Measurements from ENCODE around the gene SEMG2. TPM values are rescaled to one million over a fixed set of nuclear protein-coding genes. Genes with fewer than 3 reads are reported as not detected.

SEMG2 gene, protein sequence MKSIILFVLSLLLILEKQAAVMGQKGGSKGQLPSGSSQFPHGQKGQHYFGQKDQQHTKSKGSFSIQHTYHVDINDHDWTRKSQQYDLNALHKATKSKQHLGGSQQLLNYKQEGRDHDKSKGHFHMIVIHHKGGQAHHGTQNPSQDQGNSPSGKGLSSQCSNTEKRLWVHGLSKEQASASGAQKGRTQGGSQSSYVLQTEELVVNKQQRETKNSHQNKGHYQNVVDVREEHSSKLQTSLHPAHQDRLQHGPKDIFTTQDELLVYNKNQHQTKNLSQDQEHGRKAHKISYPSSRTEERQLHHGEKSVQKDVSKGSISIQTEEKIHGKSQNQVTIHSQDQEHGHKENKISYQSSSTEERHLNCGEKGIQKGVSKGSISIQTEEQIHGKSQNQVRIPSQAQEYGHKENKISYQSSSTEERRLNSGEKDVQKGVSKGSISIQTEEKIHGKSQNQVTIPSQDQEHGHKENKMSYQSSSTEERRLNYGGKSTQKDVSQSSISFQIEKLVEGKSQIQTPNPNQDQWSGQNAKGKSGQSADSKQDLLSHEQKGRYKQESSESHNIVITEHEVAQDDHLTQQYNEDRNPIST
- total RNA-seq, result not detected
- total RNA-seq (2013), result not detected

- Mint-ChIP-seq H3K36me3 (no peaks in the 10 kb centered on the region), H3K9me3 (no peaks in the 10 kb centered on the region)
- no peak within 1 kb of the TSS for H3K4me3 ChIP-seq (ENCODE audit: low read length)
These were observed at the start of gene SEMG2 for GRCh38 chr20:45221076-45221475. Gene SEMG2, plus strand, starts transcription at chr20:45221373. Its CDS starts 17 bp downstream, at chr20:45221390.

GRCh38 chr20:45173522-45173921 is 47.7 kb upstream of the SEMG2 start:
- H3K27ac ChIP-seq (ENCODE audit: low read length), result no peak overlapping the region
- intact Hi-C loops (cut with micrococcal nuclease), result no loop called here
- TF ChIP-seq, protein P1, sequence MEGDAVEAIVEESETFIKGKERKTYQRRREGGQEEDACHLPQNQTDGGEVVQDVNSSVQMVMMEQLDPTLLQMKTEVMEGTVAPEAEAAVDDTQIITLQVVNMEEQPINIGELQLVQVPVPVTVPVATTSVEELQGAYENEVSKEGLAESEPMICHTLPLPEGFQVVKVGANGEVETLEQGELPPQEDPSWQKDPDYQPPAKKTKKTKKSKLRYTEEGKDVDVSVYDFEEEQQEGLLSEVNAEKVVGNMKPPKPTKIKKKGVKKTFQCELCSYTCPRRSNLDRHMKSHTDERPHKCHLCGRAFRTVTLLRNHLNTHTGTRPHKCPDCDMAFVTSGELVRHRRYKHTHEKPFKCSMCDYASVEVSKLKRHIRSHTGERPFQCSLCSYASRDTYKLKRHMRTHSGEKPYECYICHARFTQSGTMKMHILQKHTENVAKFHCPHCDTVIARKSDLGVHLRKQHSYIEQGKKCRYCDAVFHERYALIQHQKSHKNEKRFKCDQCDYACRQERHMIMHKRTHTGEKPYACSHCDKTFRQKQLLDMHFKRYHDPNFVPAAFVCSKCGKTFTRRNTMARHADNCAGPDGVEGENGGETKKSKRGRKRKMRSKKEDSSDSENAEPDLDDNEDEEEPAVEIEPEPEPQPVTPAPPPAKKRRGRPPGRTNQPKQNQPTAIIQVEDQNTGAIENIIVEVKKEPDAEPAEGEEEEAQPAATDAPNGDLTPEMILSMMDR (IDR thresholded peaks at IDR 0.05), result no peak
- H3K4me1 Mint-ChIP-seq, result no peaks in the 10 kb centered on the region
- H3K36me3 Mint-ChIP-seq, result no peaks in the 10 kb centered on the region
- H3K9me3 Mint-ChIP-seq, result no peaks in the 10 kb centered on the region
- H3K36me3 ChIP-seq (ENCODE audit: control insufficient read depth, insufficient read depth, low read length), result no peaks in the 10 kb centered on the region
- 45% methylated on average over 1 of the region's 1 CpG for WGBS (ENCODE audit: insufficient coverage)
- no peaks in the 10 kb centered on the region for H3K9me3 ChIP-seq (ENCODE audit: control insufficient read depth, insufficient read depth, low read length)
- H3K4me1 ChIP-seq (ENCODE audit: control insufficient read depth, insufficient read depth, low read length), result no peaks in the 10 kb centered on the region
- H3K4me3 Mint-ChIP-seq, result no peak overlapping the region
- ATAC-seq (no peak), DNase-seq (no peak)
- H3K27me3 ChIP-seq (ENCODE audit: control insufficient read depth, insufficient read depth, low read length), result peaks cover 2% of the 10 kb centered on the region
- H3K4me3 ChIP-seq (ENCODE audit: low read length), result no peak overlapping the region
- H3K27ac Mint-ChIP-seq, result no peak overlapping the region
- H3K27me3 Mint-ChIP-seq (ENCODE audit: low read depth in 2 of 2), result peaks cover 22 to 27% of the 10 kb centered on the region in 2 donors

More at GRCh38 chr20:45221076-45221475, at the start of gene SEMG2:
- H3K27ac ChIP-seq (ENCODE audit: low read length), result no peak within 1 kb of the TSS
- H3K27me3 ChIP-seq (ENCODE audit: control insufficient read depth, insufficient read depth, low read length), result no peaks in the 10 kb centered on the region
- TF ChIP-seq, protein P1 (IDR thresholded peaks at IDR 0.05), result no peak
- no peaks in the 10 kb centered on the region for H3K9me3 ChIP-seq (ENCODE audit: control insufficient read depth, insufficient read depth, low read length)
- H3K4me3 Mint-ChIP-seq, result no peak within 1 kb of the TSS
- H3K4me1 ChIP-seq (ENCODE audit: control insufficient read depth, insufficient read depth, low read length), result no peaks in the 10 kb centered on the region
- no peaks in the 10 kb centered on the region for H3K4me1 Mint-ChIP-seq
- H3K27me3 Mint-ChIP-seq (ENCODE audit: low read depth in 2 of 2), result peaks cover 30 to 60% of the 10 kb centered on the region in 2 donors
- ATAC-seq (no peak), DNase-seq (no peak)
- 96% methylated on average over 4 of the region's 4 CpGs for WGBS (ENCODE audit: insufficient coverage)
- no peak within 1 kb of the TSS for H3K27ac Mint-ChIP-seq
- H3K36me3 ChIP-seq (ENCODE audit: control insufficient read depth, insufficient read depth, low read length), result no peaks in the 10 kb centered on the region
- intact Hi-C loops (cut with micrococcal nuclease), result no loop called here

GRCh38 chr20:45174434-45175364 is 46.5 kb upstream of the SEMG2 start, which contains the start of gene PI3:
Gene PI3, plus strand, starts transcription at chr20:45174902. Its CDS starts 21 bp downstream, at chr20:45174923.
- Histone ChIP-seq H3K36me3 (ENCODE audit: control insufficient read depth, insufficient read depth, low read length) (no peaks in the 10 kb centered on the region), H3K4me1 (ENCODE audit: control insufficient read depth, insufficient read depth, low read length) (no peaks in the 10 kb centered on the region), H3K27ac (ENCODE audit: low read length) (no peak within 1 kb of the TSS), H3K4me3 (ENCODE audit: low read length) (no peak within 1 kb of the TSS), H3K27me3 (ENCODE audit: control insufficient read depth, insufficient read depth, low read length) (peaks cover 2% of the 10 kb centered on the region), H3K9me3 (ENCODE audit: control insufficient read depth, insufficient read depth, low read length) (no peaks in the 10 kb centered on the region)
- H3K4me1 Mint-ChIP-seq, result no peaks in the 10 kb centered on the region
- intact Hi-C loops (cut with micrococcal nuclease), result no loop called here
- DNase-seq, result no peak
- no peak within 1 kb of the TSS for H3K27ac Mint-ChIP-seq
- ATAC-seq, result no peak
- H3K9me3 Mint-ChIP-seq, result no peaks in the 10 kb centered on the region
- 71% methylated on average over 8 of the region's 8 CpGs for WGBS (ENCODE audit: insufficient coverage)
- H3K27me3 Mint-ChIP-seq (ENCODE audit: low read depth in 2 of 2), result peaks cover 19 to 31% of the 10 kb centered on the region in 2 donors
- H3K4me3 Mint-ChIP-seq, result no peak within 1 kb of the TSS
- TF ChIP-seq, protein P1 (IDR thresholded peaks at IDR 0.05), result no peak
- no peaks in the 10 kb centered on the region for H3K36me3 Mint-ChIP-seq

Measured in natural killer cell (primary cell).